ENCODE data around the gene NMNAT2. TPM values are rescaled to one million over a fixed set of nuclear protein-coding genes. Genes with fewer than 3 reads are reported as not detected.

NMNAT2 gene
- polyA plus RNA-seq, 1 donor from 2014 or later = 43.8 TPM

DNA sequence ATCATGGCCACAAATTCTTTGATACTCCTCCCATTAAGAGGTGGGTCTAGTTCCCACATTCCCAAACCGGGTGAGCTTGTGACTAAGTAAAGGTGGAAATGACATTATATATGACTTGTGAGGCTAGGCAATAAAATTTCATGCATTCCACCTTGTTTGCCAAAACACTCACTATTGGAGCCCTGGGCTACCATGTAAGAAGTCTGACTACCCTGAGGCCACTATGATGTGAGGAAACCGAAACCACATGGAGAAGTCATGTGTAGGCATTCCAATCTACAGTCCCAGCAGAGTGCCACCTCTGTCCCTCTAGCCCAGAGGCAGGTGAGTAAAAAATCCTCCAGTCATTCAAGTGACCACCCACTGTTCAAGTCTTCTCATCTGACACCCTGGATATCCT lies 36.2 kb upstream of the NMNAT2 start:
- Histone ChIP-seq H3K27ac (ENCODE audit: low read length) (no peak overlapping the region), H3K9ac (ENCODE audit: low read length) (no peak overlapping the region), H3F3A (ENCODE audit: insufficient read depth, low read length, poor library complexity, severe bottlenecking) (no peaks in the 10 kb centered on the region), H3K36me3 (ENCODE audit: insufficient read depth, low read length) (no peaks in the 10 kb centered on the region), H4K20me1 (ENCODE audit: insufficient read depth) (no peaks in the 10 kb centered on the region), H3K9me2 (ENCODE audit: insufficient read depth, low read length) (no peaks in the 10 kb centered on the region), H3K27me3 (ENCODE audit: insufficient read depth, low read depth, low read length) (no peaks in the 10 kb centered on the region), H3K4me3 (ENCODE audit: low read length) (no peak overlapping the region), H2AFZ (ENCODE audit: low read depth, low read length) (no peak overlapping the region), H3K9me3 (ENCODE audit: low read length) (no peaks in the 10 kb centered on the region), H3K79me2 (replicated peaks; ENCODE audit: insufficient read depth, low read length) (no peaks in the 10 kb centered on the region), H3K4me2 (ENCODE audit: low read length) (no peak overlapping the region)
- TF ChIP-seq TAF1 (IDR thresholded peaks at IDR 0.05; ENCODE audit: low read depth) (no peak), MXI1 (conservative IDR thresholded peaks at IDR 0.05; ENCODE audit: poor library complexity, severe bottlenecking) (no peak), RAD21 (conservative IDR thresholded peaks at IDR 0.05) (no peak), SMC3 (conservative IDR thresholded peaks at IDR 0.05; ENCODE audit: poor library complexity) (no peak), POLR2AphosphoS5 (IDR thresholded peaks at IDR 0.05) (no peak), EP300 (conservative IDR thresholded peaks at IDR 0.05; ENCODE audit: poor library complexity, severe bottlenecking) (no peak)
- TF ChIP-seq, protein P1, sequence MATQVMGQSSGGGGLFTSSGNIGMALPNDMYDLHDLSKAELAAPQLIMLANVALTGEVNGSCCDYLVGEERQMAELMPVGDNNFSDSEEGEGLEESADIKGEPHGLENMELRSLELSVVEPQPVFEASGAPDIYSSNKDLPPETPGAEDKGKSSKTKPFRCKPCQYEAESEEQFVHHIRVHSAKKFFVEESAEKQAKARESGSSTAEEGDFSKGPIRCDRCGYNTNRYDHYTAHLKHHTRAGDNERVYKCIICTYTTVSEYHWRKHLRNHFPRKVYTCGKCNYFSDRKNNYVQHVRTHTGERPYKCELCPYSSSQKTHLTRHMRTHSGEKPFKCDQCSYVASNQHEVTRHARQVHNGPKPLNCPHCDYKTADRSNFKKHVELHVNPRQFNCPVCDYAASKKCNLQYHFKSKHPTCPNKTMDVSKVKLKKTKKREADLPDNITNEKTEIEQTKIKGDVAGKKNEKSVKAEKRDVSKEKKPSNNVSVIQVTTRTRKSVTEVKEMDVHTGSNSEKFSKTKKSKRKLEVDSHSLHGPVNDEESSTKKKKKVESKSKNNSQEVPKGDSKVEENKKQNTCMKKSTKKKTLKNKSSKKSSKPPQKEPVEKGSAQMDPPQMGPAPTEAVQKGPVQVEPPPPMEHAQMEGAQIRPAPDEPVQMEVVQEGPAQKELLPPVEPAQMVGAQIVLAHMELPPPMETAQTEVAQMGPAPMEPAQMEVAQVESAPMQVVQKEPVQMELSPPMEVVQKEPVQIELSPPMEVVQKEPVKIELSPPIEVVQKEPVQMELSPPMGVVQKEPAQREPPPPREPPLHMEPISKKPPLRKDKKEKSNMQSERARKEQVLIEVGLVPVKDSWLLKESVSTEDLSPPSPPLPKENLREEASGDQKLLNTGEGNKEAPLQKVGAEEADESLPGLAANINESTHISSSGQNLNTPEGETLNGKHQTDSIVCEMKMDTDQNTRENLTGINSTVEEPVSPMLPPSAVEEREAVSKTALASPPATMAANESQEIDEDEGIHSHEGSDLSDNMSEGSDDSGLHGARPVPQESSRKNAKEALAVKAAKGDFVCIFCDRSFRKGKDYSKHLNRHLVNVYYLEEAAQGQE (IDR thresholded peaks at IDR 0.05; ENCODE audit: borderline replicate concordance) = no peak
- TF ChIP-seq, protein P2, sequence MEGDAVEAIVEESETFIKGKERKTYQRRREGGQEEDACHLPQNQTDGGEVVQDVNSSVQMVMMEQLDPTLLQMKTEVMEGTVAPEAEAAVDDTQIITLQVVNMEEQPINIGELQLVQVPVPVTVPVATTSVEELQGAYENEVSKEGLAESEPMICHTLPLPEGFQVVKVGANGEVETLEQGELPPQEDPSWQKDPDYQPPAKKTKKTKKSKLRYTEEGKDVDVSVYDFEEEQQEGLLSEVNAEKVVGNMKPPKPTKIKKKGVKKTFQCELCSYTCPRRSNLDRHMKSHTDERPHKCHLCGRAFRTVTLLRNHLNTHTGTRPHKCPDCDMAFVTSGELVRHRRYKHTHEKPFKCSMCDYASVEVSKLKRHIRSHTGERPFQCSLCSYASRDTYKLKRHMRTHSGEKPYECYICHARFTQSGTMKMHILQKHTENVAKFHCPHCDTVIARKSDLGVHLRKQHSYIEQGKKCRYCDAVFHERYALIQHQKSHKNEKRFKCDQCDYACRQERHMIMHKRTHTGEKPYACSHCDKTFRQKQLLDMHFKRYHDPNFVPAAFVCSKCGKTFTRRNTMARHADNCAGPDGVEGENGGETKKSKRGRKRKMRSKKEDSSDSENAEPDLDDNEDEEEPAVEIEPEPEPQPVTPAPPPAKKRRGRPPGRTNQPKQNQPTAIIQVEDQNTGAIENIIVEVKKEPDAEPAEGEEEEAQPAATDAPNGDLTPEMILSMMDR (IDR thresholded peaks at IDR 0.05; ENCODE audit: poor library complexity, severe bottlenecking) = no peak

DNA sequence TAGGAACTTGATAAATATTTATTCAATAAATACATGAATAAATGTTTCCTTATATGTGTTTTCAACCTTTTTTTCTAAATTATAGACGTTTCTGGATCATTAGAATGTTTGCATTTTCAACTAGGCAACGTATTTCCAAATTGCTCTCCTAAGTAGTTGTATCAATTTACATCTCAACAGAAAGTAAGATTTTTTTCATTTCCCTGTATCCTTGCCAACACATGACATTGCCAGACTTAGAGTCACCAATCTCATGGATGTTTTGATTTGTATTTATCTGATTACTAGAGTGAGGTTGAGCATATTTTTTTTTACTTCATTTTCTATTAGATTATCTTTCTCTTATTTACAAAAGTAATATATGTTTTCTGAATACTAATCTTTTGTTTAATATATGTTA lies 31.9 kb upstream of the NMNAT2 start:
- Histone ChIP-seq H3K4me3 (ENCODE audit: low read length) (no peak overlapping the region), H3K4me2 (ENCODE audit: low read length) (no peak overlapping the region), H3F3A (ENCODE audit: insufficient read depth, low read length, poor library complexity, severe bottlenecking) (no peaks in the 10 kb centered on the region), H3K79me2 (replicated peaks; ENCODE audit: insufficient read depth, low read length) (no peaks in the 10 kb centered on the region), H3K9me2 (ENCODE audit: insufficient read depth, low read length) (no peaks in the 10 kb centered on the region), H4K20me1 (ENCODE audit: insufficient read depth) (no peaks in the 10 kb centered on the region), H3K9ac (ENCODE audit: low read length) (no peak overlapping the region), H3K27ac (ENCODE audit: low read length) (no peak overlapping the region), H3K9me3 (ENCODE audit: low read length) (no peaks in the 10 kb centered on the region), H2AFZ (ENCODE audit: low read depth, low read length) (no peak overlapping the region), H3K36me3 (ENCODE audit: insufficient read depth, low read length) (no peaks in the 10 kb centered on the region), H3K27me3 (ENCODE audit: insufficient read depth, low read depth, low read length) (no peaks in the 10 kb centered on the region)
- TF ChIP-seq, protein P2 (IDR thresholded peaks at IDR 0.05; ENCODE audit: poor library complexity, severe bottlenecking) = no peak
- TF ChIP-seq TAF1 (IDR thresholded peaks at IDR 0.05; ENCODE audit: low read depth) (no peak), EP300 (conservative IDR thresholded peaks at IDR 0.05; ENCODE audit: poor library complexity, severe bottlenecking) (no peak), EZH2 (IDR thresholded peaks at IDR 0.05; ENCODE audit: borderline replicate concordance, insufficient read depth, low read length, poor library complexity, severe bottlenecking) (no peak), RAD21 (conservative IDR thresholded peaks at IDR 0.05) (no peak), POLR2AphosphoS5 (IDR thresholded peaks at IDR 0.05) (no peak), MXI1 (conservative IDR thresholded peaks at IDR 0.05; ENCODE audit: poor library complexity, severe bottlenecking) (no peak)
- TF ChIP-seq, protein P1 (IDR thresholded peaks at IDR 0.05; ENCODE audit: borderline replicate concordance) = no peak
